ENCODE data around the gene JPT2. TPM values are rescaled to one million over a fixed set of nuclear protein-coding genes. Genes with fewer than 3 reads are reported as not detected.

JPT2 gene
- polyA plus RNA-seq, 3 donors = 5.4 to 7.5 (median 5.8) TPM

DNA sequence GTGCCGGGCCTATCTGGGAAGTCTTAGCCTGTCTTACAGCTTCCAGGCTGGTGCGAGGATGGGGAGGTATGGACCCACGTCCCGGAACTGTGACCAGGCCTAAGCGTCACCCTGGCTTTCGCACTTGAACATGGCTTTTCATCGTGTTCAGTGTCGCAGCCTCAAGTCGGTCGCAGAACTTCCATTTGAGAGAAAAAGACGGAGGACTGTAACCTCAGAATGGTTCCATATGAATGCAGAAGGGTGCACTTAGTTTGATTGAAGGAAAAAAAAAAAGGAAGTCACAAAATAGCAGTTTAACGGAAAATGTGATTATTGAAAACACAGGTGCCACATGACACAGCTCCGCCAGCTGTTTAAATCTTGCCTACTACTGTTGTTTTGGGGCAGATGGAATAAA is 30.2 kb upstream of the JPT2 start:
- WGBS (ENCODE audit: insufficient coverage) = 22% methylated on average over 11 of the region's 13 CpGs
- no peak for DNase-seq
- no peak overlapping the region for H3K4me3 ChIP-seq (replicated peaks in 1 of 3; ENCODE audit: low read depth in 2 of 3, low read length in 3 of 3)

DNA sequence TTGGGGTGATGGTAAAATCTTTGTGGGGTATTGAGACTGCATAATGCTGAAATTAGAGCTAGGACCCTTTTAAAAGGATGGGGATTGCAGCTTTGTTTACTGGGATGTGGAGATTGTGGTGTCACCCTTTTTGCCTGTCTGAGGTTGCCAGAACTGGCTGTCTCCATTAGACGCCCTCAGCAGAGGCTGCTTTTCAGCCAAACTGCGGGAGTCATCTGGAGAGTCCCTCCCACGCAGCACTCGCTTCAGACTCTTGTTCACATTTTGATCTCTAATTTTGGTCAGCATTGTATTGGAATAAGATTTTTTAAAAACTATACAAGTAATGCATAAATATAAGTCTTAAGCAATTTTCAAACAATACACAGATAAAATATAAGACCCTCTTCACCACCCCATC is 27.9 kb upstream of the JPT2 start:
- Histone ChIP-seq H3K27ac (ENCODE audit: low read depth in 1 of 2, low read length in 2 of 2) (no peak overlapping the region), H3K4me2 (replicated peaks; ENCODE audit: extremely low read depth, low read length, poor library complexity, severe bottlenecking) (no peak overlapping the region), H3K36me3 (replicated peaks in 1 of 2; ENCODE audit: control insufficient read depth in 1 of 2, insufficient read depth in 2 of 2, low read length in 2 of 2) (peaks cover 31 to 64% of the 10 kb centered on the region in 2 donors), H3K4me1 (ENCODE audit: control insufficient read depth in 1 of 2, insufficient read depth in 2 of 2, low read length in 2 of 2) (peaks cover 13 to 30% of the 10 kb centered on the region in 2 donors), H3K9me3 (replicated peaks in 1 of 2; ENCODE audit: control insufficient read depth in 1 of 2, insufficient read depth in 1 of 2, low read length in 2 of 2) (no peaks in the 10 kb centered on the region), H3K79me2 (ENCODE audit: insufficient read depth, low read length) (no peaks in the 10 kb centered on the region), H3K27me3 (ENCODE audit: control insufficient read depth in 2 of 2, insufficient read depth in 2 of 2, low read length in 2 of 2) (no peaks in the 10 kb centered on the region), H3K4me3 (replicated peaks in 1 of 3; ENCODE audit: low read depth in 2 of 3, low read length in 3 of 3) (no peak overlapping the region), H2AFZ (ENCODE audit: insufficient read depth, low read depth, low read length, poor library complexity, severe bottlenecking) (no peak overlapping the region), H3K9ac (ENCODE audit: insufficient read depth, low read length, poor library complexity, severe bottlenecking) (no peak overlapping the region), H4K20me1 (ENCODE audit: insufficient read depth, low read length) (peaks cover 24% of the 10 kb centered on the region)
- no peak overlapping the region for H3K4me3 Mint-ChIP-seq
- H3K4me1 Mint-ChIP-seq = peaks cover 30% of the 10 kb centered on the region
- peaks cover 68 to 80% of the 10 kb centered on the region in 2 donors for H3K36me3 Mint-ChIP-seq
- intact Hi-C loops (cut with micrococcal nuclease) = no loop called here
- DNase-seq = no peak
- H3K27me3 Mint-ChIP-seq (ENCODE audit: low read depth in 3 of 3) = no peaks in the 10 kb centered on the region
- peaks cover 0 to 7% (median 0%) of the 10 kb centered on the region in 7 donors for H3K9me3 Mint-ChIP-seq
- H3K27ac Mint-ChIP-seq = peak overlapping the region in 2 of 7 donors; percentile 60 to 63
- WGBS (ENCODE audit: insufficient coverage) = 60% methylated on average over 1 of the region's 4 CpGs
- TF ChIP-seq, protein P1, sequence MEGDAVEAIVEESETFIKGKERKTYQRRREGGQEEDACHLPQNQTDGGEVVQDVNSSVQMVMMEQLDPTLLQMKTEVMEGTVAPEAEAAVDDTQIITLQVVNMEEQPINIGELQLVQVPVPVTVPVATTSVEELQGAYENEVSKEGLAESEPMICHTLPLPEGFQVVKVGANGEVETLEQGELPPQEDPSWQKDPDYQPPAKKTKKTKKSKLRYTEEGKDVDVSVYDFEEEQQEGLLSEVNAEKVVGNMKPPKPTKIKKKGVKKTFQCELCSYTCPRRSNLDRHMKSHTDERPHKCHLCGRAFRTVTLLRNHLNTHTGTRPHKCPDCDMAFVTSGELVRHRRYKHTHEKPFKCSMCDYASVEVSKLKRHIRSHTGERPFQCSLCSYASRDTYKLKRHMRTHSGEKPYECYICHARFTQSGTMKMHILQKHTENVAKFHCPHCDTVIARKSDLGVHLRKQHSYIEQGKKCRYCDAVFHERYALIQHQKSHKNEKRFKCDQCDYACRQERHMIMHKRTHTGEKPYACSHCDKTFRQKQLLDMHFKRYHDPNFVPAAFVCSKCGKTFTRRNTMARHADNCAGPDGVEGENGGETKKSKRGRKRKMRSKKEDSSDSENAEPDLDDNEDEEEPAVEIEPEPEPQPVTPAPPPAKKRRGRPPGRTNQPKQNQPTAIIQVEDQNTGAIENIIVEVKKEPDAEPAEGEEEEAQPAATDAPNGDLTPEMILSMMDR (IDR thresholded peaks at IDR 0.05) = no peak

More for the DNA sequence above, 30.2 kb upstream of the JPT2 start:
- peaks cover 29 to 67% of the 10 kb centered on the region in 2 donors for H3K36me3 ChIP-seq (replicated peaks in 1 of 2; ENCODE audit: control insufficient read depth in 1 of 2, insufficient read depth in 2 of 2, low read length in 2 of 2)
- H3K4me3 Mint-ChIP-seq = no peak overlapping the region
- no peak overlapping the region for H3K4me2 ChIP-seq (replicated peaks; ENCODE audit: extremely low read depth, low read length, poor library complexity, severe bottlenecking)
- TF ChIP-seq, protein P1 (IDR thresholded peaks at IDR 0.05) = no peak
- peaks cover 0 to 2% (median 0%) of the 10 kb centered on the region in 3 donors for H3K27me3 Mint-ChIP-seq (ENCODE audit: low read depth in 3 of 3)
- H3K27ac ChIP-seq (ENCODE audit: low read depth in 1 of 2, low read length in 2 of 2) = no peak overlapping the region
- intact Hi-C loops (cut with micrococcal nuclease) = no loop called here
- H3K79me2 ChIP-seq (ENCODE audit: insufficient read depth, low read length) = no peaks in the 10 kb centered on the region
- peaks cover 13 to 24% of the 10 kb centered on the region in 2 donors for H3K4me1 ChIP-seq (ENCODE audit: control insufficient read depth in 1 of 2, insufficient read depth in 2 of 2, low read length in 2 of 2)
- H3K27me3 ChIP-seq (ENCODE audit: control insufficient read depth in 2 of 2, insufficient read depth in 2 of 2, low read length in 2 of 2) = no peaks in the 10 kb centered on the region
- H3K27ac Mint-ChIP-seq = peak overlapping the region in 5 of 7 donors; percentile 7 to 73 (median 46)
- H3K9me3 ChIP-seq (replicated peaks in 1 of 2; ENCODE audit: control insufficient read depth in 1 of 2, insufficient read depth in 1 of 2, low read length in 2 of 2) = no peaks in the 10 kb centered on the region
- H3K4me1 Mint-ChIP-seq = peaks cover 28% of the 10 kb centered on the region
- no peak overlapping the region for H3K9ac ChIP-seq (ENCODE audit: insufficient read depth, low read length, poor library complexity, severe bottlenecking)
- H3K9me3 Mint-ChIP-seq = peaks cover 0 to 7% (median 0%) of the 10 kb centered on the region in 7 donors
- H3K36me3 Mint-ChIP-seq = peaks cover 73 to 82% of the 10 kb centered on the region in 2 donors
- no peak overlapping the region for H2AFZ ChIP-seq (ENCODE audit: insufficient read depth, low read depth, low read length, poor library complexity, severe bottlenecking)
- peaks cover 25% of the 10 kb centered on the region for H4K20me1 ChIP-seq (ENCODE audit: insufficient read depth, low read length)
